ENCODE data around the gene TSEN2. TPM values are rescaled to one million over a fixed set of nuclear protein-coding genes. Genes with fewer than 3 reads are reported as not detected.

The TSEN2 gene
- total RNA-seq, 4 donors from 2014 or later = 17.0 to 38.3 (median 21.9) TPM

- DNase-seq (ENCODE audit: low spot score) (no peak), ATAC-seq (ENCODE audit: low FRiP score) (no peak)
- TF ChIP-seq CTCF (IDR thresholded peaks at IDR 0.05) = no peak
These were observed 23.1 kb upstream of the TSEN2 start for GRCh38 chr3:12461097-12461649.

- ATAC-seq (ENCODE audit: low FRiP score) (no peak), DNase-seq (ENCODE audit: low spot score) (no peak)
- TF ChIP-seq CTCF (IDR thresholded peaks at IDR 0.05) = no peak
These were observed 21.9 kb upstream of the TSEN2 start for GRCh38 chr3:12462159-12462947.

GRCh38 chr3:12463686-12464085 is 20.6 kb upstream of the TSEN2 start:
- TF ChIP-seq CTCF (IDR thresholded peaks at IDR 0.05) = no peak
- ATAC-seq (ENCODE audit: low FRiP score) (no peak), DNase-seq (ENCODE audit: low spot score) (no peak)

GRCh38 chr3:12464181-12464580 is 20.1 kb upstream of the TSEN2 start:
- TF ChIP-seq CTCF (IDR thresholded peaks at IDR 0.05) = no peak
- no peak for DNase-seq (ENCODE audit: low spot score)

GRCh38 chr3:12465151-12465835 is 19.0 kb upstream of the TSEN2 start:
- ATAC-seq (ENCODE audit: low FRiP score) (no peak), DNase-seq (ENCODE audit: low spot score) (no peak)
- no peak for TF ChIP-seq CTCF (IDR thresholded peaks at IDR 0.05)

More at GRCh38 chr3:12464181-12464580, 20.1 kb upstream of the TSEN2 start:
- ATAC-seq (ENCODE audit: low FRiP score) = no peak

GRCh38 chr3:12465836-12466225 is 18.4 kb upstream of the TSEN2 start:
- DNase-seq (ENCODE audit: low spot score) (no peak), ATAC-seq (ENCODE audit: low FRiP score) (no peak)
- TF ChIP-seq CTCF (IDR thresholded peaks at IDR 0.05) = no peak

Measured in omental fat pad (tissue), 4 donors.